Tibial artery (tissue), 4 donors: Measurements from ENCODE around the gene IKZF3.
"Not testable (repeated sequence)": the region's sequence is repeated elsewhere in the genome, so short reads cannot be mapped to it uniquely, and the experiment has no call there.

Experiments used
- DNase-seq, 2 donors: peaks; one replicate each; pipeline ENCODE4 v3.0.0-alpha.2; 2019
- H3K27ac ChIP-seq, 2 donors: fragments of 200-600 bp; sonication (generic) in 1 of 2; 1 replicate in 1 of 2; 2 replicates in 1 of 2; pipeline ENCODE4 v1.5.1; 2018 to 2019; ENCODE audit warnings: mild to moderate bottlenecking in 1 of 2
- H3K27me3 ChIP-seq, 2 donors: fragments of 200-600 bp; sonication (generic) in 1 of 2; one replicate each; pipeline versions ENCODE4 v1.5.1 to v1.6.0; 2016 to 2019
- H3K36me3 ChIP-seq, 3 donors: fragments of 200-600 bp; sonication (generic) in 2 of 3; one replicate each; pipeline ENCODE4 v1.5.1; 2016 to 2019; ENCODE audit warnings: mild to moderate bottlenecking in 2 of 3
- H3K4me1 ChIP-seq, 4 donors: fragments of 200-600 bp; sonication (generic) in 2 of 4; 1 replicate in 3 of 4; 2 replicates in 1 of 4; pipeline ENCODE4 v1.5.1; 2016 to 2019
- H3K4me3 ChIP-seq, 2 donors: fragments of 200-600 bp; sonication (generic) in 1 of 2; 1 replicate in 1 of 2; 2 replicates in 1 of 2; pipeline ENCODE4 v1.5.1; 2018 to 2019; ENCODE audit warnings: mild to moderate bottlenecking in 2 of 2
- H3K9me3 ChIP-seq, 3 donors: fragments of 200-600 bp; sonication (generic) in 1 of 3; one replicate each; pipeline ENCODE4 v1.5.1; 2016 to 2019
- intact Hi-C: fragments of 100-400 bp; cut with DNase I; formaldehyde crosslinking; loops from one replicate; pipeline ENCODE4 v1.15.0; 2023; ENCODE audit warnings: low total_unique reads
- TF ChIP-seq, protein P1 (sequence below), 2 experiments: fragments of 200-600 bp in 1 of 2; fragments of 450-650 bp in 1 of 2; IDR thresholded peaks; one replicate each; pipeline ENCODE4 v1.5.1; 2017 to 2019; ENCODE audit warnings: antibody characterized with exemption in 2 of 2, mild to moderate bottlenecking in 1 of 2, moderate library complexity in 1 of 2

The IKZF3 gene

DNA sequence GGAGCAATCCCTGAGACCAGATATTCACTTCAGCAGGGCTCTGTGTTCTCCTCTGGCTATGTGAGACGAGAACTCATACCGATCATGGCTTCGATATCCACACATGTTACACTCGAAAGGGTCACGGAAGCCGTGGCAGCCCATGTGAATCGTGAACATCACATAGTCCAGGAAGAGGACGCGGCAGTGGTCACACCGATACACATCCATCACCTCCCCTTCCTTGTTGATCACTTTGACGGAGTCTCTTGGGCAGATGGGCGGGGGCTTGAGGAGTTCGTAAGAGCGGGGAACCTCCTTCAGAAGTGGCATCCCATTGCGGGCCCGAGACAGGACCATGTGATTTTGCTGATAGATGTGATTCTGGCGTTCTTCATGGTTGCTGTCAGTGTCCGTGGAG, 98.3 kb downstream of the IKZF3 start:
- TF ChIP-seq, protein P1, sequence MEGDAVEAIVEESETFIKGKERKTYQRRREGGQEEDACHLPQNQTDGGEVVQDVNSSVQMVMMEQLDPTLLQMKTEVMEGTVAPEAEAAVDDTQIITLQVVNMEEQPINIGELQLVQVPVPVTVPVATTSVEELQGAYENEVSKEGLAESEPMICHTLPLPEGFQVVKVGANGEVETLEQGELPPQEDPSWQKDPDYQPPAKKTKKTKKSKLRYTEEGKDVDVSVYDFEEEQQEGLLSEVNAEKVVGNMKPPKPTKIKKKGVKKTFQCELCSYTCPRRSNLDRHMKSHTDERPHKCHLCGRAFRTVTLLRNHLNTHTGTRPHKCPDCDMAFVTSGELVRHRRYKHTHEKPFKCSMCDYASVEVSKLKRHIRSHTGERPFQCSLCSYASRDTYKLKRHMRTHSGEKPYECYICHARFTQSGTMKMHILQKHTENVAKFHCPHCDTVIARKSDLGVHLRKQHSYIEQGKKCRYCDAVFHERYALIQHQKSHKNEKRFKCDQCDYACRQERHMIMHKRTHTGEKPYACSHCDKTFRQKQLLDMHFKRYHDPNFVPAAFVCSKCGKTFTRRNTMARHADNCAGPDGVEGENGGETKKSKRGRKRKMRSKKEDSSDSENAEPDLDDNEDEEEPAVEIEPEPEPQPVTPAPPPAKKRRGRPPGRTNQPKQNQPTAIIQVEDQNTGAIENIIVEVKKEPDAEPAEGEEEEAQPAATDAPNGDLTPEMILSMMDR (IDR thresholded peaks at IDR 0.05): no peak
- intact Hi-C loops: no loop called here
- no peak for DNase-seq
- H3K4me3 ChIP-seq: no peak overlapping the region
- no peaks in the 10 kb centered on the region for H3K4me1 ChIP-seq
- peaks cover 0 to 35% of the 10 kb centered on the region in 2 donors for H3K27me3 ChIP-seq
- H3K27ac ChIP-seq: no peak overlapping the region
- H3K9me3 ChIP-seq: no peaks in the 10 kb centered on the region
- no peaks in the 10 kb centered on the region for H3K36me3 ChIP-seq

- H3K27ac ChIP-seq: no peak overlapping the region
- H3K4me3 ChIP-seq: no peak overlapping the region
- H3K4me1 ChIP-seq: no peaks in the 10 kb centered on the region
- intact Hi-C loops: no loop called here
- H3K27me3 ChIP-seq: peaks cover 0 to 41% of the 10 kb centered on the region in 2 donors
- H3K9me3 ChIP-seq: no peaks in the 10 kb centered on the region
- H3K36me3 ChIP-seq: no peaks in the 10 kb centered on the region
- TF ChIP-seq, protein P1 (IDR thresholded peaks at IDR 0.05): no peak
- DNase-seq: no peak
These were observed 98.9 kb downstream of the IKZF3 start for GRCh38 chr17:39765175-39765574.

- H3K36me3 ChIP-seq, intact Hi-C loops, H3K4me1 ChIP-seq, H3K4me3 ChIP-seq, DNase-seq, H3K9me3 ChIP-seq, H3K27ac ChIP-seq: not testable (repeated sequence)
- peaks cover 0 to 41% of the 10 kb centered on the region in 2 donors for H3K27me3 ChIP-seq
These were observed 99.9 kb downstream of the IKZF3 start for GRCh38 chr17:39764171-39764570.

- H3K4me3 ChIP-seq: no peak overlapping the region
- no peaks in the 10 kb centered on the region for H3K4me1 ChIP-seq
- no peak for DNase-seq
- H3K27me3 ChIP-seq: peaks cover 0 to 41% of the 10 kb centered on the region in 2 donors
- intact Hi-C loops: no loop called here
- no peaks in the 10 kb centered on the region for H3K9me3 ChIP-seq
- H3K27ac ChIP-seq: no peak overlapping the region
- TF ChIP-seq, protein P1 (IDR thresholded peaks at IDR 0.05): no peak
- H3K36me3 ChIP-seq: no peaks in the 10 kb centered on the region
These were observed 100.9 kb downstream of the IKZF3 start for GRCh38 chr17:39763051-39763820.

- Histone ChIP-seq H3K27ac (no peak overlapping the region), H3K4me3 (no peak overlapping the region), H3K9me3 (no peaks in the 10 kb centered on the region), H3K27me3 (peaks cover 0 to 41% of the 10 kb centered on the region in 2 donors), H3K36me3 (no peaks in the 10 kb centered on the region), H3K4me1 (no peaks in the 10 kb centered on the region)
- TF ChIP-seq, protein P1 (IDR thresholded peaks at IDR 0.05): no peak
- intact Hi-C loops: no loop called here
- DNase-seq: no peak
These were observed 102.1 kb downstream of the IKZF3 start for GRCh38 chr17:39761861-39762496.

DNA sequence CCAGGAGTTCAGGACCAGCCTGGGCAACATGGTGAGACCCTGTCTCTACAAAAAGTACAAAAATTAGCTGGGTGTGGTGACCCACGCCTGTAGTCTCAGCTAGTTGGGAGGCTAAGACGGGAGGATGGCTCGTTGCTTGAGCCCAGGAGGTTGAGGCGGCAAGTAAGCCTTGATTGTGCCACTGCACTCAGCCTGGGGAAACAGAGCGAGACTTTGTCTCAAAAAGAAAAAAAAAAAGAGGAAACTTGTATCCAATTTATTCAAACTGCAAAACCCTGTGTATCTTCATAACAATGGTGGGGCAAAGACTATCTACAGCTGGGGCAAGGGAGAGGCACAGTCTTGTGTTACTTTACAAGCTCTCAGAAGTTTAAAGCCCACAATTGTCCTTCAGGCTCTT, 104.9 kb downstream of the IKZF3 start:
- peaks cover 0 to 27% of the 10 kb centered on the region in 2 donors for H3K27me3 ChIP-seq
- TF ChIP-seq, protein P1 (IDR thresholded peaks at IDR 0.05): no peak
- intact Hi-C loops: loop anchor here (10.0 kb wide), 1 partner anchor 216 kb away; no protein-coding TSS in a partner anchor
- H3K9me3 ChIP-seq: no peaks in the 10 kb centered on the region
- no peak overlapping the region for H3K4me3 ChIP-seq
- DNase-seq: no peak
- peaks cover 0 to 8% (median 4%) of the 10 kb centered on the region in 4 donors for H3K4me1 ChIP-seq
- H3K27ac ChIP-seq: no peak overlapping the region
- no peaks in the 10 kb centered on the region for H3K36me3 ChIP-seq
